ENCODE results near the gene TOR1AIP2. TPM values are rescaled to one million over a fixed set of nuclear protein-coding genes. Genes with fewer than 3 reads are reported as not detected.

The TOR1AIP2 gene
- polyA plus RNA-seq, 2 of the 4 experiments (the other 2 are of a cell fraction) = 17.1 to 35.0 TPM

DNA sequence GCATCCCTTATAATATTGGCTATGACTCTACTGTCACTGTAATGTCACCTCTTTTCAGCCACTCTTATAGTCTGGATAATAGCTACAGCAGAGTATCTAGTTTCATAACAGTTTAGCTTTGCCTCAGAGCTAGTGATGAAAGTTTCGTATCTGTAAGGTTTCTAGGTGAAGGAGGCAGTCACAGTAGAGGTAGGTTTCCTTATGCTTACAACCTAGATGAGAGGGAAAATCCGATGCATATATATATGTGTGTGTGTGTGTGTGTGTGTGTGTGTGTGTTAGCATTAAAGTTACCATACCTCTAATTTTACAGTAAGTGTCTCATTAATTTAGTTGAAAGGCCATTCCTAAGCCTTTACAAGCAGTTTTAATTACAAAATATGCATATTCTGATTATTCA is 2.2 kb upstream of the TOR1AIP2 start:
- Histone ChIP-seq H3K9me3 (no peaks in the 10 kb centered on the region), H3K4me1 (peaks cover 44% of the 10 kb centered on the region), H3K4me2 (no peak overlapping the region), H3K4me3 (no peak overlapping the region), H3K27ac (no peak overlapping the region)
- no peak for DNase-seq (ENCODE audit: low read depth in 1 of 2, low spot score in 1 of 2)
- no peak for TF ChIP-seq HOXA7 (CRISPR knock-in tag; IDR thresholded peaks at IDR 0.05)
- TF ChIP-seq RCOR1 (IDR thresholded peaks at IDR 0.05; ENCODE audit: low read depth, low read length) = no peak
- TF ChIP-seq E2F6 (IDR thresholded peaks at IDR 0.05; ENCODE audit: borderline replicate concordance, low read depth) = no peak
- ATAC-seq = no peak
- CTCF ChIA-PET = interaction anchor here (0.6 to 2.9 kb wide), 4 partner anchors 12 to 302 kb away, joined by 3 to 14 read pairs (median 4); partner anchors contain the start of gene CEP350
- FAIRE-seq = no peak
- WGBS (ENCODE audit: missing lambda C conversion rate) = 82% methylated on average over 2 of the region's 2 CpGs
- POLR2A ChIA-PET = no interaction called here

DNA sequence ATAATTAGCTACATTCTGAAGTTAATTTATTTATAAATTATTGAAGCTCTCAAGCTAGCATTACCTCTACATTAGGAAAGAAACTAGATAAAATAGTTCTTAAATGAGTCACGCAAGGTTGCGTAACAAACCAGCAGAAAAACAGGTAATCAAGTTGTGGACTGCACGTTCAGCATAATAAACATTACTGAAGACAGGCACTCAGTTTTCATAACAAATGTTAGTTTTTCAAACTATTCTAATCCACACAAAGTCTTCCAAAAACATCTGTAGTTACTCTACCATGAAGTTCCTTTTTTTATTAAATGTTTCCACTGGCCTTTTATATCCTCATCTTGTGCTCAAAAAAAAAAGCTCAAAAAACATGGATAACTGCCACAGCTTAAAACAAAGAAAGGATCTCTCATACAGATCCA is 1.3 kb downstream of the TOR1AIP2 start:
- Histone ChIP-seq H3K4me3 (peak overlapping the region; percentile 76), H3K4me1 (peaks cover 52% of the 10 kb centered on the region), H3K4me2 (peak overlapping the region; percentile 82), H3K27ac (no peak overlapping the region; a peak in 1 of 6 replicates), H3K9me3 (no peaks in the 10 kb centered on the region)
- peak in 1 of 2 experiments; percentile 33 for DNase-seq (ENCODE audit: low read depth in 1 of 2, low spot score in 1 of 2)
- ATAC-seq = no peak
- ChIA-PET POLR2A (interaction anchor here (0.7 kb wide), 1 partner anchor 47 kb away, joined by 3 read pairs; no protein-coding TSS in a partner anchor), CTCF (interaction anchor here (0.6 to 2.3 kb wide), 3 partner anchors 8 to 303 kb away, joined by 4 to 8 read pairs (median 4); no protein-coding TSS in a partner anchor)
- 48% methylated on average over 3 of the region's 3 CpGs for WGBS (ENCODE audit: missing lambda C conversion rate)
- TF ChIP-seq SREBF2 (IDR thresholded peaks at IDR 0.05) = no peak
- TF ChIP-seq ZFP36 (IDR thresholded peaks at IDR 0.05; ENCODE audit: borderline replicate concordance, partially characterized antibody) = no peak
- TF ChIP-seq RNF2 (IDR thresholded peaks at IDR 0.05; ENCODE audit: borderline replicate concordance, low read depth) = no peak
- TF ChIP-seq ESRRA (IDR thresholded peaks at IDR 0.05; ENCODE audit: borderline replicate concordance, low read length) = no peak
- TF ChIP-seq, protein P1, sequence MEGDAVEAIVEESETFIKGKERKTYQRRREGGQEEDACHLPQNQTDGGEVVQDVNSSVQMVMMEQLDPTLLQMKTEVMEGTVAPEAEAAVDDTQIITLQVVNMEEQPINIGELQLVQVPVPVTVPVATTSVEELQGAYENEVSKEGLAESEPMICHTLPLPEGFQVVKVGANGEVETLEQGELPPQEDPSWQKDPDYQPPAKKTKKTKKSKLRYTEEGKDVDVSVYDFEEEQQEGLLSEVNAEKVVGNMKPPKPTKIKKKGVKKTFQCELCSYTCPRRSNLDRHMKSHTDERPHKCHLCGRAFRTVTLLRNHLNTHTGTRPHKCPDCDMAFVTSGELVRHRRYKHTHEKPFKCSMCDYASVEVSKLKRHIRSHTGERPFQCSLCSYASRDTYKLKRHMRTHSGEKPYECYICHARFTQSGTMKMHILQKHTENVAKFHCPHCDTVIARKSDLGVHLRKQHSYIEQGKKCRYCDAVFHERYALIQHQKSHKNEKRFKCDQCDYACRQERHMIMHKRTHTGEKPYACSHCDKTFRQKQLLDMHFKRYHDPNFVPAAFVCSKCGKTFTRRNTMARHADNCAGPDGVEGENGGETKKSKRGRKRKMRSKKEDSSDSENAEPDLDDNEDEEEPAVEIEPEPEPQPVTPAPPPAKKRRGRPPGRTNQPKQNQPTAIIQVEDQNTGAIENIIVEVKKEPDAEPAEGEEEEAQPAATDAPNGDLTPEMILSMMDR (IDR thresholded peaks at IDR 0.05) = no peak
- TF ChIP-seq KDM1A (IDR thresholded peaks at IDR 0.05; ENCODE audit: low read depth) = no peak
- no peak for TF ChIP-seq CBX2 (IDR thresholded peaks at IDR 0.05; ENCODE audit: borderline replicate concordance, low read depth)
- no peak for TF ChIP-seq ZSCAN20 (CRISPR knock-in tag; IDR thresholded peaks at IDR 0.05)
- TF ChIP-seq HEYL (CRISPR knock-in tag; IDR thresholded peaks at IDR 0.05) = no peak
- TF ChIP-seq NPAS2 (CRISPR knock-in tag; IDR thresholded peaks at IDR 0.05; ENCODE audit: borderline replicate concordance) = no peak
- TF ChIP-seq CEBPB (IDR thresholded peaks at IDR 0.05) = peak; percentile 92 to 97
- TF ChIP-seq ZNF302 (CRISPR knock-in tag; IDR thresholded peaks at IDR 0.05) = no peak
- TF ChIP-seq PBX3 (IDR thresholded peaks at IDR 0.05) = no peak
- TF ChIP-seq MAFK (IDR thresholded peaks at IDR 0.05; ENCODE audit: partially characterized antibody) = peak; percentile 16
- TF ChIP-seq ZC3H11A (IDR thresholded peaks at IDR 0.05) = no peak
- TF ChIP-seq TP53 (CRISPR knock-in tag; IDR thresholded peaks at IDR 0.05) = no peak
- TF ChIP-seq FOSL2 (IDR thresholded peaks at IDR 0.05) = no peak
- TF ChIP-seq FOSL2 (CRISPR knock-in tag; IDR thresholded peaks at IDR 0.05) = peak; percentile 87
- TF ChIP-seq JUNB (IDR thresholded peaks at IDR 0.05) = 0 out of 2 replicates have a peak, but pooled peaks have one; percentile 16
- TF ChIP-seq POLR2A (IDR thresholded peaks at IDR 0.05; ENCODE audit: low read length) = no peak
- TF ChIP-seq SMC3 (IDR thresholded peaks at IDR 0.05) = no peak
- TF ChIP-seq HES2 (IDR thresholded peaks at IDR 0.05) = no peak
- no peak for FAIRE-seq

All from A549 (cell line).